A549 treated with CORT108297 at 1 μM for 4 hours (cell line): Measurements from ENCODE around the gene KL. TPM values are rescaled to one million over a fixed set of nuclear protein-coding genes. Genes with fewer than 3 reads are reported as not detected.

Experiments
- total RNA-seq: library from RNA; stranded (reverse); fragments of 200-300 nt; extraction: Qiagen RNA extraction; gene quantifications from 5 replicates; pipeline ENCODE4 v1.2.3, GENCODE V29; 2022

The KL gene
- 0.03 to 0.07 TPM (median 0.04 TPM) in 4 of 5 replicates, not detected in the other for total RNA-seq

DNA sequence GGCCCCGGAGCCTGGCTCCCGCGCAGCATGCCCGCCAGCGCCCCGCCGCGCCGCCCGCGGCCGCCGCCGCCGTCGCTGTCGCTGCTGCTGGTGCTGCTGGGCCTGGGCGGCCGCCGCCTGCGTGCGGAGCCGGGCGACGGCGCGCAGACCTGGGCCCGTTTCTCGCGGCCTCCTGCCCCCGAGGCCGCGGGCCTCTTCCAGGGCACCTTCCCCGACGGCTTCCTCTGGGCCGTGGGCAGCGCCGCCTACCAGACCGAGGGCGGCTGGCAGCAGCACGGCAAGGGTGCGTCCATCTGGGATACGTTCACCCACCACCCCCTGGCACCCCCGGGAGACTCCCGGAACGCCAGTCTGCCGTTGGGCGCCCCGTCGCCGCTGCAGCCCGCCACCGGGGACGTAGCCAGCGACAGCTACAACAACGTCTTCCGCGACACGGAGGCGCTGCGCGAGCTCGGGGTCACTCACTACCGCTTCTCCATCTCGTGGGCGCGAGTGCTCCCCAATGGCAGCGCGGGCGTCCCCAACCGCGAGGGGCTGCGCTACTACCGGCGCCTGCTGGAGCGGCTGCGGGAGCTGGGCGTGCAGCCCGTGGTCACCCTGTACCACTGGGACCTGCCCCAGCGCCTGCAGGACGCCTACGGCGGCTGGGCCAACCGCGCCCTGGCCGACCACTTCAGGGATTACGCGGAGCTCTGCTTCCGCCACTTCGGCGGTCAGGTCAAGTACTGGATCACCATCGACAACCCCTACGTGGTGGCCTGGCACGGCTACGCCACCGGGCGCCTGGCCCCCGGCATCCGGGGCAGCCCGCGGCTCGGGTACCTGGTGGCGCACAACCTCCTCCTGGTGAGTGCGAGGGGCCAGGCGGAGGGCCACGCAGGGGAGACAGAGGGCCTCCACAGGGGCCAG, at the start of gene KL:
Gene KL (plus strand): TSS at position 10 of the 909 bp plus-strand sequence. CDS start 18 bp downstream, at position 28.

